Adrenal gland (tissue), 5 donors: ENCODE measurements around the gene PCLO.

ENCODE experiments used
- POLR2A ChIP-seq, 2 donors: fragments of 450-650 bp; IDR thresholded peaks; one replicate each; pipeline ENCODE4 v1.6.1; 2017; ENCODE audit warnings: antibody characterized with exemption in 2 of 2, mild to moderate bottlenecking in 2 of 2, moderate library complexity in 1 of 2
- TF ChIP-seq, protein P1 (sequence below), 6 experiments: fragments of 450-650 bp in 4 of 6; fragments of 200-600 bp in 2 of 6; sonication (generic) in 1 of 6; IDR thresholded peaks; 1 replicate in 5 of 6; 2 replicates in 1 of 6; pipeline versions ENCODE4 v1.5.1 to v1.8.0; 2016 to 2021; ENCODE audit warnings: antibody characterized with exemption in 6 of 6, mild to moderate bottlenecking in 2 of 6, moderate library complexity in 1 of 6
- donor health status: DM: no; HTN: no; CAD: no.

DNA sequence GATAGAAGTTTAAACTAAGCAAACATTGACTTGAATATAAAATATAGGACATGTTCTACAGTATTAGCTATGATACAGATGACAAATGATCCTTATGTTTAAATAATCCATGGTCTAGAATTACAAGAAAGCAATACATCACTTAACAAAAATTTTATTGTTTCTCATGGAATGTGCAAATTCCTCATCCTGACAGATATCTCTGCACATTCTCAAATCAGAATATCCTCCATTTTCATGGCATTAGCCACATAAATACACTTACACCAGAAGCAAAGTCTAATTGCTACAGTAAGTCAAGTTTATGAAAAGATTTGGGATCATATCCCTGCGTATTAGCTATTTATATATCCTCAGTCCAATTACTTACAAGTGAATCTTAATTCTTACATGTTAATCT is 57.6 kb downstream of the PCLO start:
- TF ChIP-seq, protein P1, sequence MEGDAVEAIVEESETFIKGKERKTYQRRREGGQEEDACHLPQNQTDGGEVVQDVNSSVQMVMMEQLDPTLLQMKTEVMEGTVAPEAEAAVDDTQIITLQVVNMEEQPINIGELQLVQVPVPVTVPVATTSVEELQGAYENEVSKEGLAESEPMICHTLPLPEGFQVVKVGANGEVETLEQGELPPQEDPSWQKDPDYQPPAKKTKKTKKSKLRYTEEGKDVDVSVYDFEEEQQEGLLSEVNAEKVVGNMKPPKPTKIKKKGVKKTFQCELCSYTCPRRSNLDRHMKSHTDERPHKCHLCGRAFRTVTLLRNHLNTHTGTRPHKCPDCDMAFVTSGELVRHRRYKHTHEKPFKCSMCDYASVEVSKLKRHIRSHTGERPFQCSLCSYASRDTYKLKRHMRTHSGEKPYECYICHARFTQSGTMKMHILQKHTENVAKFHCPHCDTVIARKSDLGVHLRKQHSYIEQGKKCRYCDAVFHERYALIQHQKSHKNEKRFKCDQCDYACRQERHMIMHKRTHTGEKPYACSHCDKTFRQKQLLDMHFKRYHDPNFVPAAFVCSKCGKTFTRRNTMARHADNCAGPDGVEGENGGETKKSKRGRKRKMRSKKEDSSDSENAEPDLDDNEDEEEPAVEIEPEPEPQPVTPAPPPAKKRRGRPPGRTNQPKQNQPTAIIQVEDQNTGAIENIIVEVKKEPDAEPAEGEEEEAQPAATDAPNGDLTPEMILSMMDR (IDR thresholded peaks at IDR 0.05), result no peak
- TF ChIP-seq POLR2A (IDR thresholded peaks at IDR 0.05), result no peak
